HG02870 (cell line): ENCODE measurements around the gene PPP1R9B.

Source experiments
- ATAC-seq: cut with Tn5 transposase; IDR thresholded peaks from one replicate; pipeline ENCODE4 v1.9.1; 2021; ENCODE audit warnings: mild to moderate bottlenecking, moderate library complexity; ENCODE audit not compliant: unreplicated experiment

Gene PPP1R9B

GRCh38 chr17:50143461-50144176 is 6.9 kb downstream of the PPP1R9B start:
- no peak for ATAC-seq

- ATAC-seq: no peak
These were observed 8.7 kb downstream of the PPP1R9B start for GRCh38 chr17:50141745-50142110.

GRCh38 chr17:50141026-50141744 is 9.3 kb downstream of the PPP1R9B start:
- ATAC-seq: no peak

GRCh38 chr17:50139950-50140885 is 10.3 kb downstream of the PPP1R9B start:
- no peak for ATAC-seq

- ATAC-seq: no peak
These were observed 11.2 kb downstream of the PPP1R9B start for GRCh38 chr17:50139185-50139783.

- ATAC-seq: no peak
These were observed 13.4 kb downstream of the PPP1R9B start for GRCh38 chr17:50137042-50137441.

- no peak for ATAC-seq
These were observed 14.3 kb downstream of the PPP1R9B start for GRCh38 chr17:50136096-50136687.

- ATAC-seq: no peak
These were observed 15.0 kb downstream of the PPP1R9B start for GRCh38 chr17:50135316-50136095.

- no peak for ATAC-seq
These were observed 16.0 kb downstream of the PPP1R9B start for GRCh38 chr17:50134206-50135110.

- ATAC-seq: no peak
These were observed 16.7 kb downstream of the PPP1R9B start for GRCh38 chr17:50133769-50134099.

GRCh38 chr17:50133028-50133768 is 17.3 kb downstream of the PPP1R9B start:
- no peak for ATAC-seq

- no peak for ATAC-seq
These were observed 18.2 kb downstream of the PPP1R9B start for GRCh38 chr17:50132104-50132794.

- ATAC-seq: no peak
These were observed 19.7 kb downstream of the PPP1R9B start for GRCh38 chr17:50130559-50131305.

- ATAC-seq: no peak
These were observed 20.5 kb downstream of the PPP1R9B start, which contains the start of gene SAMD14 for GRCh38 chr17:50129728-50130558. TSS of gene SAMD14 (minus strand) at chr17:50130160. CDS start at chr17:50124959, 5,201 bp downstream.

- no peak for ATAC-seq
These were observed 21.1 kb downstream of the PPP1R9B start for GRCh38 chr17:50129353-50129727.
